Ishikawa (cell line): ENCODE measurements around the gene CNGA3.

ENCODE experiments used
- EGR1 ChIP-seq: IDR thresholded peaks from 2 replicates; pipeline ENCODE4 v1.6.1; 2012
- FOXM1 ChIP-seq: IDR thresholded peaks from 2 replicates; pipeline ENCODE4 v1.6.1; 2012; ENCODE audit warnings: low read depth, borderline replicate concordance
- TAF1 ChIP-seq: IDR thresholded peaks from 2 replicates; pipeline ENCODE4 v1.6.1; 2012; ENCODE audit warnings: low read depth, mild to moderate bottlenecking
- TEAD4 ChIP-seq: IDR thresholded peaks from 2 replicates; pipeline ENCODE4 v1.6.1; 2012
- YY1 ChIP-seq: IDR thresholded peaks from 2 replicates; pipeline ENCODE4 v1.6.1; 2012; ENCODE audit warnings: low read depth
- ZBTB7A ChIP-seq: IDR thresholded peaks from 2 replicates; pipeline ENCODE4 v1.6.1; 2012; ENCODE audit warnings: low read depth
- TF ChIP-seq, protein P1 (sequence below): IDR thresholded peaks from 2 replicates; pipeline ENCODE4 v1.6.1; 2012

- TF ChIP-seq FOXM1 (no peak), ZBTB7A (no peak), YY1 (no peak), TAF1 (no peak), TEAD4 (no peak), EGR1 (no peak)
- TF ChIP-seq, protein P1, sequence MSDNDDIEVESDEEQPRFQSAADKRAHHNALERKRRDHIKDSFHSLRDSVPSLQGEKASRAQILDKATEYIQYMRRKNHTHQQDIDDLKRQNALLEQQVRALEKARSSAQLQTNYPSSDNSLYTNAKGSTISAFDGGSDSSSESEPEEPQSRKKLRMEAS = no peak
These were observed 32.6 kb upstream of the CNGA3 start for GRCh38 chr2:98313492-98314250.
